ENCODE measurements around the gene ITPRID1. TPM values are rescaled to one million over a fixed set of nuclear protein-coding genes. Genes with fewer than 3 reads are reported as not detected.

ITPRID1 gene
- total and polyA plus RNA-seq, 2 of the 13 experiments (the other 11 are each of a cell fraction or from before 2014, with no cell fraction given) = not detected

DNA sequence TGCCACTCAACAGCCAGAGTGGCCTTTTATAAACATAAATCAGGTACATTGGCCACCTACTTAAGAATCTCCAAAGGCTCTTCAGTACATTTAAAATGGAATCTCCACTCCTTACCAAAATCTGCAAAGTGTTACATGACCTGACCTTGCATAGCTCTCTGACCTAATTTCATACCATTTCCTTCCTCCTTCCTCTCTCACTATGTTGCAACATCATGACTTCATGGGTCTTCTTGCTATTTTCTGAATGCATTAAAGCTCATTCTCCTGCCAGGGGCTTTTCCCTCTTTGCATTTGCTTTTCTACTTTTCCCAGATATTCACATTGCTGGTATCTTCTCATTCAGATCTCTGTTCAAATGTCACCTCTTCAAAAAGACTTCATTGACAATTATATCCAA is 151.0 kb downstream of the ITPRID1 start:
- Histone ChIP-seq H3K27me3 (ENCODE audit: control insufficient read depth in 1 of 2, insufficient read depth in 2 of 2, low read length in 2 of 2) (no peaks in the 10 kb centered on the region), H3K36me3 (replicated peaks in 1 of 2; ENCODE audit: control insufficient read depth in 1 of 2, insufficient read depth in 2 of 2, low read length in 2 of 2) (no peaks in the 10 kb centered on the region), H3K4me1 (ENCODE audit: insufficient read depth, low read length) (no peaks in the 10 kb centered on the region), H3K9ac (ENCODE audit: insufficient read depth, low read depth, low read length) (no peak overlapping the region), H2AFZ (ENCODE audit: low read length) (no peak overlapping the region), H3K4me3 (replicated peaks in 1 of 3; ENCODE audit: insufficient read depth in 1 of 3, low read depth in 2 of 3, low read length in 3 of 3) (no peak overlapping the region), H3K27ac (ENCODE audit: extremely low read length, insufficient read depth, low read length) (no peak overlapping the region), H4K20me1 (ENCODE audit: insufficient read depth, low read length) (no peaks in the 10 kb centered on the region), H3K79me2 (ENCODE audit: insufficient read depth, low read length) (no peaks in the 10 kb centered on the region), H3K9me3 (ENCODE audit: low read length) (no peaks in the 10 kb centered on the region), H3K4me2 (ENCODE audit: low read depth, low read length) (no peak overlapping the region)
- in situ Hi-C loops (cut with HindIII; ENCODE audit: extremely low pct_ligation_motif_present, low pct_unique_long_range_greater_than_20kb) = no loop called here
- ChIA-PET CTCF (ENCODE audit: low intra/inter-chr PET ratio, low total read pairs) (no interaction called here), POLR2A (no interaction called here)
- no peak for ATAC-seq
- FAIRE-seq = no peak
- no peak for DNase-seq (ENCODE audit: low spot score)
- no TSS peak for BruUV-seq (replicated peaks)
- TF ChIP-seq, protein P1, sequence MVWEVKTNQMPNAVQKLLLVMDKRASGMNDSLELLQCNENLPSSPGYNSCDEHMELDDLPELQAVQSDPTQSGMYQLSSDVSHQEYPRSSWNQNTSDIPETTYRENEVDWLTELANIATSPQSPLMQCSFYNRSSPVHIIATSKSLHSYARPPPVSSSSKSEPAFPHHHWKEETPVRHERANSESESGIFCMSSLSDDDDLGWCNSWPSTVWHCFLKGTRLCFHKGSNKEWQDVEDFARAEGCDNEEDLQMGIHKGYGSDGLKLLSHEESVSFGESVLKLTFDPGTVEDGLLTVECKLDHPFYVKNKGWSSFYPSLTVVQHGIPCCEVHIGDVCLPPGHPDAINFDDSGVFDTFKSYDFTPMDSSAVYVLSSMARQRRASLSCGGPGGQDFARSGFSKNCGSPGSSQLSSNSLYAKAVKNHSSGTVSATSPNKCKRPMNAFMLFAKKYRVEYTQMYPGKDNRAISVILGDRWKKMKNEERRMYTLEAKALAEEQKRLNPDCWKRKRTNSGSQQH (CRISPR knock-in tag; IDR thresholded peaks at IDR 0.05; ENCODE audit: low read depth) = no peak
- TF ChIP-seq NR3C1 (CRISPR knock-in tag; IDR thresholded peaks at IDR 0.05) = no peak
- TF ChIP-seq ZNF788 (CRISPR knock-in tag; IDR thresholded peaks at IDR 0.05; ENCODE audit: borderline replicate concordance) = no peak
- TF ChIP-seq CAMTA2 (CRISPR knock-in tag; IDR thresholded peaks at IDR 0.05; ENCODE audit: borderline replicate concordance) = no peak
- no peak for TF ChIP-seq PCBP2 (optimal IDR thresholded peaks at IDR 0.05; ENCODE audit: low read depth, low read length, poor library complexity, severe bottlenecking)
- no peak for TF ChIP-seq ZNF761 (CRISPR knock-in tag; conservative IDR thresholded peaks at IDR 0.05)
- no peak for TF ChIP-seq ZNF44 (CRISPR knock-in tag; IDR thresholded peaks at IDR 0.05)
- no peak for TF ChIP-seq NFKB2 (CRISPR knock-in tag; IDR thresholded peaks at IDR 0.05; ENCODE audit: borderline replicate concordance)
- TF ChIP-seq, protein P2, sequence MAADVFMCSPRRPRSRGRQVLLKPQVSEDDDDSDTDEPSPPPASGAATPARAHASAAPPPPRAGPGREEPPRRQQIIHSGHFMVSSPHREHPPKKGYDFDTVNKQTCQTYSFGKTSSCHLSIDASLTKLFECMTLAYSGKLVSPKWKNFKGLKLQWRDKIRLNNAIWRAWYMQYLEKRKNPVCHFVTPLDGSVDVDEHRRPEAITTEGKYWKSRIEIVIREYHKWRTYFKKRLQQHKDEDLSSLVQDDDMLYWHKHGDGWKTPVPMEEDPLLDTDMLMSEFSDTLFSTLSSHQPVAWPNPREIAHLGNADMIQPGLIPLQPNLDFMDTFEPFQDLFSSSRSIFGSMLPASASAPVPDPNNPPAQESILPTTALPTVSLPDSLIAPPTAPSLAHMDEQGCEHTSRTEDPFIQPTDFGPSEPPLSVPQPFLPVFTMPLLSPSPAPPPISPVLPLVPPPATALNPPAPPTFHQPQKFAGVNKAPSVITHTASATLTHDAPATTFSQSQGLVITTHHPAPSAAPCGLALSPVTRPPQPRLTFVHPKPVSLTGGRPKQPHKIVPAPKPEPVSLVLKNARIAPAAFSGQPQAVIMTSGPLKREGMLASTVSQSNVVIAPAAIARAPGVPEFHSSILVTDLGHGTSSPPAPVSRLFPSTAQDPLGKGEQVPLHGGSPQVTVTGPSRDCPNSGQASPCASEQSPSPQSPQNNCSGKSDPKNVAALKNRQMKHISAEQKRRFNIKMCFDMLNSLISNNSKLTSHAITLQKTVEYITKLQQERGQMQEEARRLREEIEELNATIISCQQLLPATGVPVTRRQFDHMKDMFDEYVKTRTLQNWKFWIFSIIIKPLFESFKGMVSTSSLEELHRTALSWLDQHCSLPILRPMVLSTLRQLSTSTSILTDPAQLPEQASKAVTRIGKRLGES (CRISPR knock-in tag; IDR thresholded peaks at IDR 0.05; ENCODE audit: borderline replicate concordance) = no peak
- TF ChIP-seq MYC (CRISPR knock-in tag; IDR thresholded peaks at IDR 0.05; ENCODE audit: borderline replicate concordance) = no peak
- TF ChIP-seq ARID2 (CRISPR knock-in tag; IDR thresholded peaks at IDR 0.05; ENCODE audit: borderline replicate concordance) = no peak
- no peak for TF ChIP-seq ZNF430 (CRISPR knock-in tag; IDR thresholded peaks at IDR 0.05)
- TF ChIP-seq, protein P3, sequence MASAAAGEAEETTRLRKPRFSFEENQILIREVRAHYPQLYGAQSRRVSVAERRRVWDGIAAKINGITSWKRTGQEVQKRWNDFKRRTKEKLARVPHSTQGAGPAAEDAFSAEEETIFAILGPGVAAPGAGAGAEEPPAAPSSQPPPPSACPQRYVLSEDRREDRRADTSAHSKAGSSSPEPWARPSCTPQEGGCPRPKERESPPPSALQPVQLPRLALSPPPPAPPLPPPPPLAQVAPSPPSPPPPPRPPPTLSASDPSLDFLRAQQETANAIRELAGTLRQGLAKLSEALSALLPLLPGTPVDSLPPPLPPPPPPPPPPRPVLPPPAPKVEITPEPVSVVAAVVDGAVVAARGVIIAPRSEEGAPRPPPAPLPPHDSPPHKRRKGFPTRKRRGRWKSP (CRISPR knock-in tag; IDR thresholded peaks at IDR 0.05) = no peak
- TF ChIP-seq, protein P4, sequence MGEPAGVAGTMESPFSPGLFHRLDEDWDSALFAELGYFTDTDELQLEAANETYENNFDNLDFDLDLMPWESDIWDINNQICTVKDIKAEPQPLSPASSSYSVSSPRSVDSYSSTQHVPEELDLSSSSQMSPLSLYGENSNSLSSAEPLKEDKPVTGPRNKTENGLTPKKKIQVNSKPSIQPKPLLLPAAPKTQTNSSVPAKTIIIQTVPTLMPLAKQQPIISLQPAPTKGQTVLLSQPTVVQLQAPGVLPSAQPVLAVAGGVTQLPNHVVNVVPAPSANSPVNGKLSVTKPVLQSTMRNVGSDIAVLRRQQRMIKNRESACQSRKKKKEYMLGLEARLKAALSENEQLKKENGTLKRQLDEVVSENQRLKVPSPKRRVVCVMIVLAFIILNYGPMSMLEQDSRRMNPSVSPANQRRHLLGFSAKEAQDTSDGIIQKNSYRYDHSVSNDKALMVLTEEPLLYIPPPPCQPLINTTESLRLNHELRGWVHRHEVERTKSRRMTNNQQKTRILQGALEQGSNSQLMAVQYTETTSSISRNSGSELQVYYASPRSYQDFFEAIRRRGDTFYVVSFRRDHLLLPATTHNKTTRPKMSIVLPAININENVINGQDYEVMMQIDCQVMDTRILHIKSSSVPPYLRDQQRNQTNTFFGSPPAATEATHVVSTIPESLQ (CRISPR knock-in tag; conservative IDR thresholded peaks at IDR 0.05) = no peak
- TF ChIP-seq, protein P5, sequence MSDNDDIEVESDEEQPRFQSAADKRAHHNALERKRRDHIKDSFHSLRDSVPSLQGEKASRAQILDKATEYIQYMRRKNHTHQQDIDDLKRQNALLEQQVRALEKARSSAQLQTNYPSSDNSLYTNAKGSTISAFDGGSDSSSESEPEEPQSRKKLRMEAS (IDR thresholded peaks at IDR 0.05) = no peak
- no peak for TF ChIP-seq ZNF841 (CRISPR knock-in tag; IDR thresholded peaks at IDR 0.05; ENCODE audit: borderline replicate concordance)
- intact Hi-C loops (cut with micrococcal nuclease; ENCODE audit: unreplicated experiment) = no loop called here

Data from HepG2 (cell line).